H54 (cell line): ENCODE results near the gene RBM33.

ENCODE experiments used
- DNase-seq: peaks from one replicate; pipeline ENCODE4 v3.0.0; 2011; ENCODE audit warnings: low spot score, mixed read lengths; ENCODE audit not compliant: insufficient read length
- FAIRE-seq: peaks from 3 replicates; lab custom pipeline; 2011; peaks lifted over from hg19 to GRCh38; lab: Jason Lieb, UNC
- POLR2A ChIP-seq: IDR thresholded peaks from 2 replicates; pipeline ENCODE4 v1.6.1; 2011; ENCODE audit warnings: low read depth, mild to moderate bottlenecking, low read length

The RBM33 gene

GRCh38 chr7:155787171-155787851 lies 142.8 kb downstream of the RBM33 start:
- TF ChIP-seq POLR2A, result no peak
- DNase-seq (no peak), FAIRE-seq (no peak)

DNA sequence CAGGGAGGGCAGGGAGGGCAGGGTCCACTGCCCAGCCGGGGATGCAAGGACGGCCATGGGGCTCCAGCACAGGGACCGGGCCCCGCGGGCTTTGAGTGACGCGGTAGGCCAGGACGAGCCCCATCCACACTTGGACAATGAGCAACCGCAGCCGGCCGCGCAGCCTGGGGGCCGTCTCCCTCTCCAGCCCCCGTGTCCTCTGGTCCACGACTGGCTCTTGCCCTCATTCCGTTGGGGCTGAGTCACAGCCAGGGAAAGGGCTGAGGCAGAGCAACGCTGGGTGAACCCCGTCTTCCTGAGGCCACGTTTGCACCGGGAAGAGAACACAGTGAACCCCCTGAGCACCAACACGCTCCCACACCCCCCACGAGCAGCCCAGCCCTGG lies 144.1 kb downstream of the RBM33 start:
- DNase-seq (peak; percentile 96), FAIRE-seq (no peak)
- TF ChIP-seq POLR2A, result no peak

DNA sequence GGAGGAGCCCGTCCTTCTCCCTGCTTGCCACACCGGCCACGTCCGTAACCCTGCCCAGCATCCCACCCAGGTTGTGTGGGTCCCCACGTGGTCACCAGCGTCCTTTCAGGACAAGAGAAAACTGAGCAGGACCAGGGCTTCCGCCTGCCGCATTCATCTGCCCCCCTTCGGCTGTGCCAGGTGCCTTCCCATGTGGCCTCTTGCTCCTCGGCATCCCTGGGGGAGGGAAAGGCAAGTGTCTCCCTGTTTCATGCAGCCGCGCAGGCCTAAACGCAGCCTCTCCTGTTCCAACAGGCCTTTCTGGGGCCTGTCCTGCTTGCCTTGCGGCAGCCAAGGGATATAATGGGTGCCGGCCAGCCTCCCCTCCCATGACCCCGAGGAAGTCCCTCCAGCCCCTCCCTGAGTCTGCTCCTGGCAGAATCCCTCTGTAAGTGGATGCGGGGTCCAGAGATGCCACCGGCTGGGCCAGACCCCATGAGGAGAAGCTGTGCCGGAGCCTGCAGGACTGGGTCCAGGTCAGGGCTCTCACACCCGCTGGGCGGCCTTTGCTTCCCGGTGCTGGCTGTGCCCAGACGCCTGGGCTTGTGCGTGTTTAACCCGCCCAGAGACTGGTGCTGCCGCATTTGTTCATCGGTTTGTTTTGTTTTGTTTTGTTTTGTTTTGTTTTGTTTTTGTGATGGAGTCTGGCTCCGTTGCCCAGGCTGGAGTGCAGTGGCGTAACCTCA lies 144.7 kb downstream of the RBM33 start:
- FAIRE-seq, result no peak
- no peak for TF ChIP-seq POLR2A
- DNase-seq, result no peak

- no peak for DNase-seq
- TF ChIP-seq POLR2A, result no peak
- no peak for FAIRE-seq
These were observed 146.2 kb downstream of the RBM33 start for GRCh38 chr7:155790666-155791065.

GRCh38 chr7:155791214-155791737 lies 146.8 kb downstream of the RBM33 start:
- DNase-seq, result no peak
- no peak for FAIRE-seq
- no peak for TF ChIP-seq POLR2A

GRCh38 chr7:155791836-155792235 lies 147.4 kb downstream of the RBM33 start:
- DNase-seq (no peak), FAIRE-seq (no peak)
- TF ChIP-seq POLR2A, result no peak

- no peak for FAIRE-seq
- no peak for TF ChIP-seq POLR2A
These were observed 148.0 kb downstream of the RBM33 start for GRCh38 chr7:155792315-155792960.

DNA sequence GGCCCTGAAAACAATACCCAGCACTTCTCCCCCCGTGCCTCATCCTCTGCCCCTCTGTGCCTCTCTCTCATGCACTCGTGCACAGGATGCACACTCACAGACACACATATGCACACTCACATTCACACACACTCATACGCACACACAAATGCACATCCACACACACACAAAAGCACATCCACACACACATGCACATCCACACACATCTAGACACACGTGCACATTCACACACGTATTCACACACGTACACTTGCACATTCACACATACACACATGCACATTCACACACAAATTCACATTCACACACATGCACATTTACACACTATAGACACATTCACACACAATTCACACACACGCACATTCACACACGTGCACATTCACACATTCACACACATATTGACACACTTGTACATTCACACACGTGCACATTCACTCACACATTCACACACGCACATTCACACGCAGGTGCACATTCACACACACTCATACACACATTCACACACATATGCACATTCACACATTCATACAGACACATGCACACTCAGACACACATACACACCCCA lies 148.6 kb downstream of the RBM33 start:
- no peak for TF ChIP-seq POLR2A
- no peak for FAIRE-seq

More at GRCh38 chr7:155792315-155792960, 148.0 kb downstream of the RBM33 start:
- DNase-seq, result no peak

DNA sequence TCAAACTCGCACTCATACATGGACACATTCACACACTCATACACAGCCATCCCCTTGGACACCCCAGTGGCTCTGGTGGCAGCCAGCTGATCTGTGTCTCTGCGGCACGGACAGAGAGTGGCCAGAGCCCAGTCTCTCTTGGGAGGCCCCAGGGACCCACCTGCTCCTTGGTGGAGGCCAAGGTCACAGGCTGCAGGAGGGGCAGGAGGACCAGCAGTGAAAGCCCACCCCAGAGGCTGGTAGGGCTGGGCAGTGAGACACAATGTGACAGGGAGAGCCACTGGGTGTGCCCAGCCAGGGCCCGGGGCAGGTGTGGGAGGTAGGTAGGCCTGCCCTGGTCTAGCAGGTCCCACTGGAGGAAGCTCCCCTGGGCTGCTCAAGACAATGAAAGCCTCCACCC lies 149.3 kb downstream of the RBM33 start:
- DNase-seq (no peak), FAIRE-seq (no peak)
- no peak for TF ChIP-seq POLR2A

More for the DNA sequence above, 148.6 kb downstream of the RBM33 start:
- DNase-seq, result no peak

DNA sequence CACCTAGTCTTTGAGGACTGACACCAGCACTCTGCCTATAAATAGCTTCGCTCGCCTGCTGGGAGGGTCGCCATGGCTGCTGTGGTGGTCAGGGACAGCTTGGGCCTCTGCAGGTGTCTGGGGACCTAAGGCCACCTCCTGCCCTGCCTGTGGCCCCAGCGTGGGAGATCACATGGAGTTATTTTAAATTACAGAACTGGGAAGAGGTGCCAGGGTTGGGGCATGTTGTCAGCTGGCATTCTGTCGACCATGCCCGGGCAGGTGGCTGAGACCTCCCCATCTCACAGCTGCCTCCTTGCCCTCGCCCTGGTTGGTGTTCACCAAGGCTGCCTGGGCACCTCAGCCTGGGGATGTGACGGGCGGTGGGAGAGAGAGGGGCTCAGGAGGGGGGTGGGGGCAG lies 149.7 kb downstream of the RBM33 start:
- FAIRE-seq (no peak), DNase-seq (no peak)
- no peak for TF ChIP-seq POLR2A

DNA sequence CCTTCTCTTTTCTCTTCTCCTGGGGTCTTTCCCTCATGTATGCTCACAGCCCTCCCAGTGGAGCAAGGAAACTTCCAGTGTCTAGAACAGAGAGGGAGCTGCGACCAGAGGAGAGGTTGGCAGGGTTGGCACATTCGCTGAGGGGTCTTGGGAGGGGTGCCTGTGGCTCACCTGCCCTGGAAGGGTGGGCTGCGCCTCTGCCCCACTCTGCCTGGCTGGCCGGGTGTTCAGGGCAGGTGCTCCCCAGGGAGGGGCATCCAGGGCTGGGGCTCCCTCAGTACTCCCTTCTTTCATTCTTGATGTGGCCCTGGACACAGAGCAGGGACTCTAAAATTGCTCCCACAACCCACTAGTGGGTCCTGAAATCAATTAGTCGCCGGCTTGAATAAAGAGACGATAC lies 150.9 kb downstream of the RBM33 start:
- DNase-seq (no peak), FAIRE-seq (no peak)
- no peak for TF ChIP-seq POLR2A

DNA sequence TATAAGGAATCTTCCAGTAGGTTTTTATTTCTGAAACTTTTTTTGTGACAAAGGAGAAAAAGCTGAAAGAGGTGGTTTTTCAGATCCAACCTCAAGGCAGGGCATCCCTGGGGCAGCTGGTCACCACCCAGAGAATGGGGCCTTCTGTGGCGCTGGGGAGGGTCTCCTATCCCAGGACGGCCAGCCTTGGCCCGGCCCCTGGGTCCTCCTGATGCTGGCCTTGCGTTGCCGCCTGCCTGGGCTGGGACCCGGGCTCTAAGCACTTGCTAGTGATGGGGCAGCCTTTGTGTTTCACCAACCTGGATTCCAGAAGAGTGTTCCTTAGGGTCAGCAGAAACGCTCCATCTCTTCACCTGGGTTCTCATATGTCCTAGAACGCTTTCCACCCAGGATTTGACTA lies 151.5 kb downstream of the RBM33 start:
- DNase-seq (no peak), FAIRE-seq (no peak)
- TF ChIP-seq POLR2A, result no peak

GRCh38 chr7:155796381-155797261 lies 152.2 kb downstream of the RBM33 start:
- FAIRE-seq (no peak), DNase-seq (peak; percentile 88)
- TF ChIP-seq POLR2A, result no peak
